HAP-1 (cell line): ENCODE results near the gene CTH.
"Not testable (repeated sequence)": the region's sequence is repeated elsewhere in the genome, so short reads cannot be mapped to it uniquely, and the experiment has no call there.

Experiments used
- DNase-seq, 2 experiments: peaks; one replicate each; pipeline ENCODE4 v3.0.0-alpha.2; 2016 to 2020; ENCODE audit warnings: low spot score in 2 of 2
- H3K27me3 ChIP-seq: fragments of 250-450 bp; sonication (Bioruptor Pico); 2 replicates; pipeline ENCODE4 v1.5.1; 2020; ENCODE audit warnings: low read depth, mild to moderate bottlenecking, moderate library complexity
- H3K36me3 ChIP-seq: fragments of 250-450 bp; sonication (Bioruptor Pico); replicated peaks from 2 replicates; pipeline ENCODE4 v1.5.1; 2020; ENCODE audit warnings: mild to moderate bottlenecking
- H3K4me1 ChIP-seq: fragments of 250-450 bp; sonication (Bioruptor Pico); 2 replicates; pipeline ENCODE4 v1.5.1; 2020; ENCODE audit warnings: mild to moderate bottlenecking
- H3K4me3 ChIP-seq: fragments of 250-450 bp; sonication (Bioruptor Pico); 2 replicates; pipeline ENCODE4 v1.5.1; 2020; ENCODE audit warnings: mild to moderate bottlenecking, moderate library complexity
- H3K9me3 ChIP-seq: fragments of 250-450 bp; sonication (Bioruptor Pico); 2 replicates; pipeline ENCODE4 v1.5.1; 2020; ENCODE audit warnings: mild to moderate bottlenecking, moderate library complexity
- in situ Hi-C: fragments of 300-500 bp; cut with MboI; formaldehyde crosslinking; loops from 3 replicates; pipeline ENCODE4 v1.14.3; 2020; ENCODE audit warnings: low sequenced_read_pairs, inconsistent platforms, mixed read lengths

The CTH gene

GRCh38 chr1:70410604-70411359 is at the start of gene CTH:
Gene CTH, plus strand, starts transcription at chr1:70411268. Its CDS starts 148 bp downstream, at chr1:70411416.
- Histone ChIP-seq H3K4me3 (peak within 1 kb of the TSS; percentile 77), H3K9me3 (no peaks in the 10 kb centered on the region), H3K4me1 (peaks cover 6% of the 10 kb centered on the region), H3K27me3 (no peaks in the 10 kb centered on the region), H3K36me3 (peaks cover 10% of the 10 kb centered on the region)
- DNase-seq: peak; percentile 97 to 99
- in situ Hi-C loops: no loop called here

DNA sequence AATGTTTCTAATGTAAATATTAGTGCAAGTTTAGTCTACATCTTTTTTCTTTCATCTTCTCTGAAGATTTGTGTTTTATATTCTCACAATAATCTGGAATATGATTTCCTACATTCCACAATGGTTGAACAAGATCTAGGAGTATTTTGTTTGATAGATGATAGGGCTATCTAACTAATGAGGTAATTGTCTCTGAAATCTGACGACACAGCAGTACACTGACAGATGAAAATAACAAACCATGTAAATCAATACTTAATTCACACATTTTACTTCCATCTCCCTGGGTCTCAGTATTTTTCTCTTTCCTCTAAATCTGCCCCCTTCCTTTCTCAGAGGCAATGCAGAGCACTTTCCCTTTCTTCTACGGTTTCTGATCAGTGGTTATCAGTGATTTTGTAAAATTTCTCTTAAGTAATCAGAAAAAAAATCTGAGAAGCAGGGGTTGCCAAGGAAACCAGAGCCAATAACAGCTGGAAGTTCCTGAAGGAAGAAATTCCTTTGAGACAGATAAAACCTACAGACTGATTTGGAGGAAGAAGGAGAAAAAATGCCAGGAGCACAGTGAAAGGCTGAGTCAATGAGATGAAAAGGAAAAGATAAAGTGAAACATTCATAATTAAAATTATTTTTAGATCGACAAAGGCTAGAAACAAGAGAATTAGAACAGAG is 49.2 kb upstream of the CTH start:
- Histone ChIP-seq H3K36me3 (no peaks in the 10 kb centered on the region), H3K4me3 (no peak overlapping the region), H3K9me3 (no peaks in the 10 kb centered on the region), H3K4me1 (no peaks in the 10 kb centered on the region), H3K27me3 (no peaks in the 10 kb centered on the region)
- in situ Hi-C loops: no loop called here
- DNase-seq: no peak

DNA sequence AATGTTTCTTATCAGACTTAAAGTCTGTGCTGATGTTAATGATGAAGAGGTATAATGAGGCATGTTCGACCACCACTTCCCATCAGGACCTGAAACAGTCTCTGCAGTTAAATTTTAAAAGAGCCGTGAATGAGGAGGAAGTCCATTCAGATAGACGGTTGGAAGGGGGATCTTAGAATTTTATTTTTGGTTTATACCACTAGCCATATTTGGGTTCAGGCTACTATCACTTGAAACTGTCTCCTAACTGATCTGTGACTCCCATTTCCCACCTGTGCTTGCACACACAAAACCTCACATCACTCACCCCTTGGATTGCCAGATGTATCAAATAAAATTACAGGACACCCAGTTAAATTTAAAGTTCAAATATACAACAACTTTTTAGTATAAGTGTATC is 46.6 kb upstream of the CTH start:
- Histone ChIP-seq H3K36me3 (no peaks in the 10 kb centered on the region), H3K4me1 (no peaks in the 10 kb centered on the region), H3K9me3 (no peaks in the 10 kb centered on the region), H3K4me3 (no peak overlapping the region), H3K27me3 (no peaks in the 10 kb centered on the region)
- in situ Hi-C loops: no loop called here
- DNase-seq: no peak

- in situ Hi-C loops, DNase-seq, H3K9me3 ChIP-seq, H3K36me3 ChIP-seq, H3K27me3 ChIP-seq, H3K4me1 ChIP-seq, H3K4me3 ChIP-seq: not testable (repeated sequence)
Observed at GRCh38 chr1:70366425-70366952, 44.6 kb upstream of the CTH start.

DNA sequence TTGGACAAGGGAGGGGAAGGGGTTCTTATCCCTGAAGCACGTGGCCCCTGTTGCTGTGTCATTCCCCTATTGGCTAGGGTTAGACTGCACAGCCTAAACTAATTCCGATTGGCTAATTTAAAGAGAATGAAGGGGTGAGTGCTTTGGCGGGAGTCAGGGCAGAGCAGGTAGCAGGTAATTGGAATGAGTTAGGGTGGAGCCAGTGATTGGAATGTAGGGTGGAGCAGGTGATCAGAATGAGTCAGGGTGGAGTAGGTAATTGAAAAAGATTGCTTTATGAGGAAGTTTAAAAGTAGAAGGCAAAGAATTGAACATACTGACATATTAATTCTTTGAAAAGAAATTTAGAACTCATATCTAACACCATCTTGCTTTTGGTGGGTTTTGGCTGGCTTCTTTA is 44.1 kb upstream of the CTH start:
- H3K27me3 ChIP-seq, H3K4me3 ChIP-seq, in situ Hi-C loops: not testable (repeated sequence)

DNA sequence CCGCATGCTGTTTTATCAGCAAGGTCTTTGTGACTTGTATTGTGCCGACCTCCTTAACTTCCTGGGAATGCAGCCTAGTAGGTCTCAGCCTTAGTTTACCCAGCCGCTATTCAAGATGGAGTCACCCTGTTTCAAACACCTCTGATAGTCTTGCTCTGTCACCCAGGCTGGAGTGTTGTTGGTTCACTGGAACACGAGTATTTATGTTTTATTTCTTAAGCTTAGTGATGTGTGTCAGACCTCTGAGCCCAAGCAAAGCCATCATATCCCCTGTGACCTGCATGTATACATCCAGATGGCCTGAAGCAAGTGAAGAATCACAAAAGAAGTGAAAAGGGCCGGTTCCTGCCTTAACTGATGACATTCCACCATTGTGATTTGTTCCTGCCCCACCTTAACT is 43.7 kb upstream of the CTH start:
- H3K36me3 ChIP-seq, DNase-seq, in situ Hi-C loops, H3K4me1 ChIP-seq, H3K4me3 ChIP-seq, H3K27me3 ChIP-seq, H3K9me3 ChIP-seq: not testable (repeated sequence)

More for the DNA sequence above, 44.1 kb upstream of the CTH start:
- not testable (repeated sequence) for H3K9me3 ChIP-seq, H3K36me3 ChIP-seq, DNase-seq, H3K4me1 ChIP-seq

DNA sequence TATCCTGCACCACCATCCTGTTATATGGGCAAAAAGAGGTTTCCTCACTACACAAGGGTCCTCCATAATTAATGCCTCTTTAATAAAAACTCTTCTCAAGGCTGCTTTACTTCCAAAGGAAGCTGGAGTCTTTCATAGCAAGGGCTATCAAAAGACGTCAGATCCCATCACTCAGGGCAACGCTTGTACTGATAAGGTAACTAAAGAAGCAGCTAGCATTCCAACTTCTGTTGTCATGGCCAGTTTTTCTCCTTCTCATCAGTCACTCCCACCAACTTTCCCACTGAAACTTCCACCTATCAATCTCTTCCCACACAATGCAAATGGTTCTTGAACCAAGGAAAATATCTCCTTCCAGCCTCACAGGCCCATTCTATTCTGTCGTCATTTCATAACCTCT is 39.5 kb upstream of the CTH start:
- H3K36me3 ChIP-seq, H3K27me3 ChIP-seq, DNase-seq, H3K4me3 ChIP-seq, H3K9me3 ChIP-seq, in situ Hi-C loops: not testable (repeated sequence)
- H3K4me1 ChIP-seq: peaks cover 13% of the 10 kb centered on the region

- in situ Hi-C loops: no loop called here
- Histone ChIP-seq H3K4me3 (no peak overlapping the region), H3K4me1 (peaks cover 13% of the 10 kb centered on the region), H3K9me3 (no peaks in the 10 kb centered on the region), H3K36me3 (no peaks in the 10 kb centered on the region), H3K27me3 (no peaks in the 10 kb centered on the region)
- DNase-seq: no peak
Observed at GRCh38 chr1:70372426-70372825, 38.6 kb upstream of the CTH start.

DNA sequence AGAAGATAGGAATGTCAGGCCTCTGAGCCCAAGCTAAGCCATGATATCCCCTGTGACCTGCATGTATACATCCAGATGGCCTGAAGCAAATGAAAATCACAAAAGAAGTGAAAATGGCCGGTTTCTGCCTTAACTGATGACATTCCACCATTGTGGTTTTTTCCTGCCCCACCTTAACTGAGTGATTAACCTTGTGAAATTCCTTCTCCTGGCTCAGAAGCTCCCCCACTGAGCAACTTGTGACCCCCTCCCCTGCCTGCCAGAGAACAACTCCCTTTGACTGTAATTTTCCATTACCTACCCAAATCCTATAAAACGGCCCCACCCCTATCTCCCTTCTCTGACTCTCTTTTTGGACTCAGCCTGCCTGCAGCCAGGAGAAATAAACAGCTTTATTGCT is 37.5 kb upstream of the CTH start:
- H3K9me3 ChIP-seq, H3K4me3 ChIP-seq, H3K27me3 ChIP-seq, in situ Hi-C loops, H3K36me3 ChIP-seq: not testable (repeated sequence)
- H3K4me1 ChIP-seq: peaks cover 13% of the 10 kb centered on the region
- DNase-seq: peak; percentile 21 to 67

GRCh38 chr1:70376196-70376595 is 34.9 kb upstream of the CTH start:
- H3K27me3 ChIP-seq: no peaks in the 10 kb centered on the region
- no peaks in the 10 kb centered on the region for H3K9me3 ChIP-seq
- DNase-seq: no peak
- H3K4me1 ChIP-seq: peaks cover 13% of the 10 kb centered on the region
- no peaks in the 10 kb centered on the region for H3K36me3 ChIP-seq
- H3K4me3 ChIP-seq: no peak overlapping the region
- in situ Hi-C loops: no loop called here

DNA sequence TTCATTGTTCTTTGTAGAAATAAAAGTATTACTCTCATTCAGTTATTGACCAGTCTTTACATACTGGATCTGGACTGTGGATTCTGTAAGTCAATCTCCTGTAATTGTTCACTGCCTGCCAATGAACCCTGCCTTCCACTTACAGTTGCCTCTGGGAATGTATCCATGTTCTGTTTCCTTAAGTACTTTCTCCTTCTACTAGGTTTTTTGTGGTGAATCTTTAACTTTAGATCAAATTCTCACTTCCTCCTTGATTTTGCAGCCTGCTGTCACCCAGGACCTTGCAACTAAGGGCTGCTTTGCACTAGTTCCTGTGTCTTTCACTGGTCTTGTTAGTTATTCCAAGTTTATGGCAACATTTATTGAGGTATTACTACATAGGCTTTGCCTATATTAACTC is 28.4 kb upstream of the CTH start:
- no peaks in the 10 kb centered on the region for H3K36me3 ChIP-seq
- DNase-seq: no peak
- H3K27me3 ChIP-seq: no peaks in the 10 kb centered on the region
- in situ Hi-C loops: no loop called here
- H3K4me3 ChIP-seq: no peak overlapping the region
- H3K9me3 ChIP-seq: no peaks in the 10 kb centered on the region
- no peaks in the 10 kb centered on the region for H3K4me1 ChIP-seq

- Histone ChIP-seq H3K36me3 (no peaks in the 10 kb centered on the region), H3K9me3 (no peaks in the 10 kb centered on the region), H3K4me3 (no peak overlapping the region), H3K4me1 (no peaks in the 10 kb centered on the region), H3K27me3 (no peaks in the 10 kb centered on the region)
- in situ Hi-C loops: no loop called here
- no peak for DNase-seq
Observed at GRCh38 chr1:70383483-70383882, 27.6 kb upstream of the CTH start.

GRCh38 chr1:70384542-70384941 is 26.5 kb upstream of the CTH start:
- no peak overlapping the region for H3K4me3 ChIP-seq
- no peaks in the 10 kb centered on the region for H3K27me3 ChIP-seq
- no peaks in the 10 kb centered on the region for H3K36me3 ChIP-seq
- no peaks in the 10 kb centered on the region for H3K9me3 ChIP-seq
- no peak for DNase-seq
- no peaks in the 10 kb centered on the region for H3K4me1 ChIP-seq
- in situ Hi-C loops: no loop called here

- no peak for DNase-seq
- no peaks in the 10 kb centered on the region for H3K27me3 ChIP-seq
- in situ Hi-C loops: no loop called here
- no peaks in the 10 kb centered on the region for H3K9me3 ChIP-seq
- H3K36me3 ChIP-seq: no peaks in the 10 kb centered on the region
- no peaks in the 10 kb centered on the region for H3K4me1 ChIP-seq
- no peak overlapping the region for H3K4me3 ChIP-seq
Observed at GRCh38 chr1:70385477-70385876, 25.6 kb upstream of the CTH start.
